T-cell (primary cell): ENCODE results near the gene UBALD2. TPM values are rescaled to one million over a fixed set of nuclear protein-coding genes. Genes with fewer than 3 reads are reported as not detected.

ENCODE experiments used
- ATAC-seq, 4 experiments: fragments of 200-7000 bp in 3 of 4; fragments of 150-1000 bp in 1 of 4; cut with Tn5 transposase; replicated peaks in 1 of 4; 1 replicate in 3 of 4; 2 replicates in 1 of 4; pipeline ENCODE4 v1.10.0; 2021; ENCODE audit warnings: moderate library complexity in 3 of 4, mild to moderate bottlenecking in 2 of 4, moderate number of reproducible peaks in 1 of 4
- CTCF ChIA-PET, 2 donors: fragments of 300-600 bp; sonication (Branson Sonifier 250); formaldehyde crosslinking; loops; one replicate each; lab custom pipeline; 2022; ENCODE audit warnings: antibody characterized with exemption in 2 of 2; lab: Charles Lee
- POLR2A ChIA-PET, 2 donors: fragments of 300-600 bp; sonication (Branson Sonifier 250); formaldehyde crosslinking; loops; one replicate each; lab custom pipeline; 2022; ENCODE audit warnings: antibody characterized with exemption in 2 of 2; lab: Charles Lee
- DNase-seq, 35 experiments: peaks; one replicate each; pipeline versions ENCODE4 v3.0.0 to v3.0.0-alpha.2; 2013 to 2023
- H3K27ac ChIP-seq: one replicate; pipeline ENCODE4 v1.5.1; 2013; ENCODE audit warnings: low read length
- H3K27me3 ChIP-seq, 2 experiments: replicated peaks in 1 of 2; 1 replicate in 1 of 2; 2 replicates in 1 of 2; pipeline versions ENCODE4 v1.6.1 to v1.7.0; 2013; ENCODE audit warnings: low read length in 1 of 2, mixed read lengths in 1 of 2; ENCODE audit not compliant: control insufficient read depth in 2 of 2, insufficient read depth in 2 of 2; ENCODE audit errors: extremely low read depth in 1 of 2
- H3K36me3 ChIP-seq, 2 donors: 1 replicate in 1 of 2; 2 replicates in 1 of 2; pipeline versions ENCODE4 v1.6.1 to v1.7.0; 2013; ENCODE audit warnings: low read length in 1 of 2; ENCODE audit not compliant: control insufficient read depth in 2 of 2, insufficient read depth in 1 of 2; ENCODE audit errors: extremely low read depth in 1 of 2
- H3K4me1 ChIP-seq, 2 experiments: 1 replicate in 1 of 2; 2 replicates in 1 of 2; pipeline versions ENCODE4 v1.6.1 to v1.7.0; 2013; ENCODE audit warnings: low read length in 2 of 2, mixed read lengths in 1 of 2; ENCODE audit not compliant: insufficient read depth in 2 of 2, control insufficient read depth in 1 of 2; ENCODE audit errors: extremely low read depth in 1 of 2
- H3K4me3 ChIP-seq, 2 donors: 1 replicate in 1 of 2; 2 replicates in 1 of 2; pipeline versions ENCODE4 v1.5.1 to v1.7.0; 2013; ENCODE audit warnings: mild to moderate bottlenecking in 2 of 2, low read length in 1 of 2, moderate library complexity in 1 of 2; ENCODE audit not compliant: control insufficient read depth in 1 of 2; ENCODE audit errors: extremely low read depth in 1 of 2
- H3K9me3 ChIP-seq: 2 replicates; pipeline ENCODE4 v1.7.0; 2013
- H3K27ac Mint-ChIP-seq, 2 donors: one replicate each; pipeline ENCODE4 v1.8.0; 2020 to 2021; ENCODE audit warnings: mild to moderate bottlenecking in 2 of 2, mixed read lengths in 2 of 2
- H3K27me3 Mint-ChIP-seq, 2 donors: one replicate each; pipeline ENCODE4 v1.8.0; 2021 to 2022; ENCODE audit warnings: mixed read lengths in 2 of 2
- H3K36me3 Mint-ChIP-seq: one replicate; pipeline ENCODE4 v1.8.0; 2021; ENCODE audit warnings: mixed read lengths
- H3K4me1 Mint-ChIP-seq, 3 donors: one replicate each; pipeline ENCODE4 v1.8.0; 2020 to 2022; ENCODE audit warnings: mixed read lengths in 3 of 3, mild to moderate bottlenecking in 1 of 3
- H3K4me3 Mint-ChIP-seq, 3 donors: one replicate each; pipeline ENCODE4 v1.8.0; 2020 to 2022; ENCODE audit warnings: mild to moderate bottlenecking in 3 of 3, mixed read lengths in 3 of 3, moderate library complexity in 3 of 3
- H3K9me3 Mint-ChIP-seq, 3 donors: one replicate each; pipeline ENCODE4 v1.8.0; 2020 to 2022; ENCODE audit warnings: mixed read lengths in 3 of 3
- WGBS: methylation state at CpG from one replicate; pipeline ENCODE4 v1.1.5; 2013; ENCODE audit warnings: missing lambda C conversion rate; ENCODE audit not compliant: insufficient coverage; 5-methylcytosine and 5-hydroxymethylcytosine counted together
- total RNA-seq, 35 experiments: library from RNA in 6 of 35; stranded (reverse) in 6 of 35; fragments of 120-200 nt in 1 of 35; gene quantifications; one replicate each; pipeline versions ENCODE4 v1.2.1 to v1.2.4 and lab custom pipeline; 2013 to 2026

The UBALD2 gene
- total RNA-seq, 5 donors from 2014 or later (not counting 1 experiment from before 2014, with no cell fraction given) = 163 to 277 (median 177) TPM

DNA sequence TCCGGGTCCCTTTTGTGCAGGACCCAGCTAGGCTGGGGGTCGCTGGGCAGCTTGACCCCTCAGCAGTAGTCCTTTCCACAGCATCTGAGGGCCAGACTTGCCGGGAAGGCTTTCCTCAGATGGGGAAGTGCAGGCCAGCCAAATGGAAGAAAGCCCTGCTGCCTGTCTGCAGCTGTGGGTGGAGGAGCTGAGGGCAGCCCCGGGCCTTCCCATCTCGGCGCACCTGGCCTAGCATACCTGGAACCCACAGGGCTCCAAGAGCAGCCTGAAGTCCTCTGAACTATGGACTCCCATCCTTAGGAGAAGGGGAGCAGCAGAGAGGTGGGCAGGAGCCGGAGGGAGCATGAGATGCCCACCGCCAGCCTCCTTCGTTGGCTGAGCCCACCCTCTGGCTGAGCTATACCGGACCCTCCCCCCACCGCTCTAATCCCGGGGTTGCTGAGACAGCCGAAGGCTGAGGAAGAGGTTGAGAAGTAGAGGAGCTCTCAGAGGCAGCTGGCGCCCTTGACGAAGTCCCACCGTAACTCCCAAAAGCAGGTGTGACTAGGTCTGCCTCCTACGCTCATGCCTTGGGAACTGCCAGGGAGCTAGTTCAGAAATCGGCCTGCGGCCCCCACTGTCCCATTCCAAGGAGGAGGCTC is 13.2 kb downstream of the UBALD2 start:
- no peak for DNase-seq
- ATAC-seq = no peak
- Mint-ChIP-seq H3K27ac (no peak overlapping the region), H3K9me3 (no peaks in the 10 kb centered on the region), H3K4me3 (no peak overlapping the region), H3K36me3 (no peaks in the 10 kb centered on the region), H3K4me1 (peaks cover 26 to 38% (median 29%) of the 10 kb centered on the region in 3 donors), H3K27me3 (no peaks in the 10 kb centered on the region)
- Histone ChIP-seq H3K4me3 (no peak overlapping the region), H3K4me1 (peaks cover 8 to 38% of the 10 kb centered on the region in 2 experiments), H3K27ac (no peak overlapping the region), H3K27me3 (no peaks in the 10 kb centered on the region), H3K9me3 (no peaks in the 10 kb centered on the region), H3K36me3 (no peaks in the 10 kb centered on the region)
- 96% methylated on average over 11 of the region's 19 CpGs for WGBS
- POLR2A ChIA-PET = interaction anchor here in 1 of 2 donors (0.6 kb wide), 1 partner anchor 24 kb away, joined by 5 read pairs; no protein-coding TSS in a partner anchor
- CTCF ChIA-PET = interaction anchor here (0.6 to 2.4 kb wide), 8 partner anchors 12 to 170 kb away, joined by 3 to 29 read pairs (median 6); no protein-coding TSS in a partner anchor

DNA sequence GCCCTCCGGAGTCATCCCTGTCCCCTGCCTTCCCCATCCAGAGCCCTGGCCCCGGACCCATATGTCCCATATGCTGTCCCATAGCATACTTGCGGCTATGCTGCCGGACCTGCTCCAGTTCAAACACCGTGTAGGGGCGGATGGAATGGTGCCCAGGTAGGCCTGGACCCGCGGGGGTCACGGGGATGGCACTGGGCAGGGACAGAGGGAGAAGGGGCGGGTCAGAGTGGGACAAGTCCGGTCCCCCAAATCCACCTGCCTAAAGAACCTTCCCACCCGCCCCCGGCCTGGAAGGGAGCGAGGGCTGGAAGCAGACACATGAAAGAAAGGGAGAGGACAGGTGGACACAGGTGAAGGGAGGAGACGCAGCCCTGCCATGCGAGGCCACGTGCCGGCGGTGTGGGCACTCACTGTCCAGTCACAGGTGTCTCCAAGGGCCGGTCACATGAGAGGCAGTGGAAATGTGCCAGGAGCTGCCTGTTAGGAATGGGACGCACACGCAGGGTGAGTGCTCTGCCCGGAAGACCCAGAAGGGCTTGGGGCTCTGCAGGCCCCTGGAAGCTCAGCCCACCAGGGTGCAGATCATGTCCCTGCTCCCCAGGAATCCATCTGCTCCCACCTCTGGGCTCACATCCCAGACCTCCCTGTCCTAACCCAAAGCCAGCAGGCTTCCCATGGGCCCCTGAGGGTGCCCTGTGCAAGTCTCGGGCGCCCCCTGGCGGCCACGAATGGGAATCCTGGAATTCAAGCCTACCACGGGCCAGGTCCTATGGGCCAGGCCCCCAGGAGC is 14.0 kb downstream of the UBALD2 start:
- Histone ChIP-seq H3K4me1 (peaks cover 5 to 31% of the 10 kb centered on the region in 2 experiments), H3K36me3 (no peaks in the 10 kb centered on the region), H3K4me3 (no peak overlapping the region), H3K9me3 (no peaks in the 10 kb centered on the region), H3K27me3 (no peaks in the 10 kb centered on the region), H3K27ac (no peak overlapping the region)
- H3K4me1 Mint-ChIP-seq = peaks cover 19 to 31% (median 22%) of the 10 kb centered on the region in 3 donors
- no peaks in the 10 kb centered on the region for H3K36me3 Mint-ChIP-seq
- WGBS = 67% methylated on average over 21 of the region's 28 CpGs
- POLR2A ChIA-PET = interaction anchor here in 1 of 2 donors (0.6 kb wide), 1 partner anchor 25 kb away, joined by 5 read pairs; no protein-coding TSS in a partner anchor
- no peaks in the 10 kb centered on the region for H3K27me3 Mint-ChIP-seq
- H3K9me3 Mint-ChIP-seq = no peaks in the 10 kb centered on the region
- H3K27ac Mint-ChIP-seq = no peak overlapping the region
- peak; percentile 72 to 86 (median 83) for ATAC-seq
- peak; percentile 48 to 89 (median 80) for DNase-seq
- CTCF ChIA-PET = interaction anchor here (0.5 to 2.4 kb wide), 27 partner anchors 11 to 265 kb away, joined by 3 to 29 read pairs (median 5); partner anchors contain the start of genes EXOC7 (in 1 of the 2) and UBALD2 (in 1 of the 2)
- H3K4me3 Mint-ChIP-seq = no peak overlapping the region

DNA sequence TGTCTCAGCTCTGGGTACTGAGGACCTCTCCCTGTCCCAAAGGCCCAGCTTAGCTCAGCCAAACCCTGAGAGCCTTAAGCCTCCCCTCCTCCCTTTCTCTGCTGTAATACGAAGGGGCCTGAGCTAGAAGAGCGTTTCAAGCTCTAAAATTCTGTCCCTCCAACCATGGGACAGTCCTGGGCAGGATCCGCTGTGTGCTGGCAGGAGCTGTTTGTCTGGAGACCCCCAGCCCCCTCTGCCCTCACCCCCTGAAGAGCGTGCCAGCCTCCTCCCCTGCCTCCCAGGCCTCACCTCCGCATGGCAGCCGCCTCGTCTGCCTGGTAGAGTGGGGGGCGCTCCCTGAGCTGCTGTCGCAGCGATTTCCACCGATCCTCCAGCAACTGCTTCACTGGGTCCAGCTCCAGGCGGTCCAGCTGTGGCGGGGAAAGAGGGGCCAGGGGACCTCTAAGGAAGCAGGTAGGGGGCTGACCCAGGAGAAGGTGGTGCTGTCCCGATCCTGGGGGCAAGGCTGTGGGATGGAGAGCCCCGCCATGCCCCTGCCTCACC is 14.7 kb downstream of the UBALD2 start:
- H3K36me3 Mint-ChIP-seq = no peaks in the 10 kb centered on the region
- H3K27me3 Mint-ChIP-seq = no peaks in the 10 kb centered on the region
- WGBS = 84% methylated on average over 13 of the region's 15 CpGs
- ChIA-PET POLR2A (no interaction called here), CTCF (interaction anchor here (0.5 to 2.4 kb wide), 24 partner anchors 15 to 266 kb away, joined by 3 to 29 read pairs (median 5); partner anchors contain the start of genes EXOC7 (in 1 of the 2) and UBALD2 (in 1 of the 2))
- peaks cover 13 to 25% (median 15%) of the 10 kb centered on the region in 3 donors for H3K4me1 Mint-ChIP-seq
- Histone ChIP-seq H3K27me3 (no peaks in the 10 kb centered on the region), H3K27ac (no peak overlapping the region), H3K4me3 (no peak overlapping the region), H3K36me3 (no peaks in the 10 kb centered on the region), H3K4me1 (peaks cover 0 to 24% of the 10 kb centered on the region in 2 experiments), H3K9me3 (no peaks in the 10 kb centered on the region)
- H3K4me3 Mint-ChIP-seq = no peak overlapping the region
- no peaks in the 10 kb centered on the region for H3K9me3 Mint-ChIP-seq
- H3K27ac Mint-ChIP-seq = no peak overlapping the region
- ATAC-seq = no peak
- no peak for DNase-seq

DNA sequence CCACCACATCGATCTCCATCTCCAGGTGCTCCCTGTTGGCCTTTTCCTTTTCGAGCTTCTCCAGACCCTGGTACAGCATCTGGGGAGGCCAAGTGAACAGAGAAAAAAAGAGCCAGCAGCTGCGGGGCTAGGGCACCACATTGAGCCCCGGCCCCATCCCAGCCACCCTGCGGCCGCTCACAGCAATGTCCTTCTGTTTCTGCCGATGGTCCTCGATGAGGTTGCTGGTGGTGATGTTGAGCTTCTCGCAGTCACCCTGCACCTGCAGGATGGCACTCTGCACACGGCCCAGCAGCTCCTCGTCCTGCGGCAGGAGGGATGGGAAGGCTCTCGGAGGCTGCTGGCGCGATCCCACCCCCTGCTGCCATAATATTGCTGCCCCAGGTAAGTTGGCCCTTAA is 15.5 kb downstream of the UBALD2 start:
- Histone ChIP-seq H3K36me3 (no peaks in the 10 kb centered on the region), H3K9me3 (no peaks in the 10 kb centered on the region), H3K27ac (no peak overlapping the region), H3K4me1 (peaks cover 0 to 16% of the 10 kb centered on the region in 2 experiments), H3K27me3 (no peaks in the 10 kb centered on the region), H3K4me3 (no peak overlapping the region)
- H3K4me1 Mint-ChIP-seq = peaks cover 9 to 18% (median 11%) of the 10 kb centered on the region in 3 donors
- H3K36me3 Mint-ChIP-seq = no peaks in the 10 kb centered on the region
- WGBS = 87% methylated on average over 12 of the region's 15 CpGs
- H3K9me3 Mint-ChIP-seq = no peaks in the 10 kb centered on the region
- H3K4me3 Mint-ChIP-seq = no peak overlapping the region
- no peaks in the 10 kb centered on the region for H3K27me3 Mint-ChIP-seq
- ChIA-PET POLR2A (interaction anchor here in 1 of 2 donors (0.6 kb wide), 1 partner anchor 149 kb away, joined by 3 read pairs; no protein-coding TSS in a partner anchor), CTCF (interaction anchor here (0.6 to 2.4 kb wide), 8 partner anchors 22 to 161 kb away, joined by 3 to 29 read pairs (median 8); no protein-coding TSS in a partner anchor)
- no peak for DNase-seq
- ATAC-seq = no peak
- H3K27ac Mint-ChIP-seq = no peak overlapping the region

DNA sequence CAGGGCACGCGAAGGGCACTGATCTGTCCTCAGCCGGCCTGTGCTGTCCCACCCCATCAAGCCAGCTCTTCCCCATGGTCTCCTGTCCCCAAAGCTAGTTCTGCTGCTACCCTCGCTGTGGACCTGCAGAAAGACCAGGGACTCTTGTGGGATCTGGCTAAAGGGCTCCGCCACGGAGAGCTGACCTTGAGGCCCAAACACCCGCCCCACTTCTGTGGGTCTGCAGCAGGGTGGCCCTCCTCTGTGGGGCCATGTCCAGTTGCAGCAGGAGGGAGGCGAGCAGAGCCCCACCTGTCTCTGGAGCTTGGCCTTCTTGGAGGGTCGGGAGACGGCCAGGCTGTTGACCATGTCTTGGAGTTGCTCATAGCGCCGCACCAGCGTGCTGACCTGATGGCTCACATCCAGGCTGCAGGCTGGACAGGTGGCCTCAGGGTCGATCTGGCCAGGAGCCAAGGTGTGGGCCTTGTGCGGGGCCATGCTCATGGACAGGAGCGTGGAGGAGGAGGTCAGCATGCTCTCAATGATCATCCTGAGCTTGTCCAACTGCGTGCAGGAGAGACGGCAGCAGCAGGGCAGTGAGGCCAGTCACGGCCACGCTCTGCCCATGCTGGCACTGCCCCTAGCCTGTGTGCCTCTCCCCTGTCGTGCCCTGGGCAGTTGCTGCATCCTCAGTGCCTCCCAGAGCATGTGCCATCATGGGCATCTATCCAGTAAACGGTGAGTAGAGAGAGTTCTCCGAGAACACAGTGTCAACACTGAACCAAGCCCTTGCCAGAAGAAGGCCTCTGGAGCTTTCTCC is 16.6 kb downstream of the UBALD2 start:
- H3K36me3 ChIP-seq = no peaks in the 10 kb centered on the region
- DNase-seq (no peak), ATAC-seq (no peak)
- H3K9me3 Mint-ChIP-seq = no peaks in the 10 kb centered on the region
- WGBS = 93% methylated on average over 21 of the region's 23 CpGs
- peaks cover 0 to 11% of the 10 kb centered on the region in 2 experiments for H3K4me1 ChIP-seq
- H3K4me3 ChIP-seq = no peak overlapping the region
- CTCF ChIA-PET = no interaction called here
- peaks cover 0 to 11% (median 8%) of the 10 kb centered on the region in 3 donors for H3K4me1 Mint-ChIP-seq
- POLR2A ChIA-PET = no interaction called here
- no peak overlapping the region for H3K27ac Mint-ChIP-seq
- no peaks in the 10 kb centered on the region for H3K9me3 ChIP-seq
- H3K27me3 Mint-ChIP-seq = no peaks in the 10 kb centered on the region
- no peak overlapping the region for H3K4me3 Mint-ChIP-seq
- H3K27me3 ChIP-seq = no peaks in the 10 kb centered on the region
- no peak overlapping the region for H3K27ac ChIP-seq
- no peaks in the 10 kb centered on the region for H3K36me3 Mint-ChIP-seq
